A673 (cell line): ENCODE data around the gene GPR37L1.

ENCODE experiments used
- CTCF ChIP-seq: fragments of 300-800, 200-600 bp; sonication (generic); conservative IDR thresholded peaks from 2 replicates; pipeline ENCODE4 v1.5.1; 2017; ENCODE audit warnings: low read depth, mild to moderate bottlenecking, antibody characterized with exemption, low read length, moderate library complexity, mixed read lengths
- EZH2 ChIP-seq: fragments of 200-600 bp; sonication (generic); IDR thresholded peaks from 2 replicates; pipeline ENCODE4 v1.6.1; 2017; ENCODE audit warnings: borderline replicate concordance, low read depth, mild to moderate bottlenecking, mixed read lengths, antibody characterized with exemption, low read length; ENCODE audit not compliant: poor library complexity, severe bottlenecking

GRCh38 chr1:202075389-202075788 lies 47.3 kb upstream of the GPR37L1 start:
- TF ChIP-seq CTCF (no peak), EZH2 (no peak)
